SK-N-SH (cell line): ENCODE data around the gene GNAI1. TPM values are rescaled to one million over a fixed set of nuclear protein-coding genes. Genes with fewer than 3 reads are reported as not detected.

Experiments
- CTCF ChIA-PET: fragments of 300-600, 350-600 bp; formaldehyde crosslinking; extraction: SDS; loops from one replicate; lab custom pipeline; 2021; lab: Yijun Ruan, JAX
- POLR2A ChIA-PET: fragments of 350-600 bp; sonication (Branson Sonifier 250); formaldehyde crosslinking; extraction: SDS; loops from one replicate; lab custom pipeline; 2020; ENCODE audit warnings: antibody characterized with exemption, inconsistent platforms; lab: Yijun Ruan, JAX
- DNase-seq: peaks from one replicate; pipeline ENCODE4 v3.0.0; 2012
- H2AFZ ChIP-seq: fragments of 200-600 bp; sonication (generic); 2 replicates; pipeline ENCODE4 v1.8.1; 2016; ENCODE audit warnings: antibody characterized with exemption, mild to moderate bottlenecking, low read depth
- H3F3A ChIP-seq: fragments of 200-600 bp; sonication (generic); replicated peaks from 2 replicates; pipeline ENCODE3; 2016; ENCODE audit warnings: antibody characterized with exemption, mild to moderate bottlenecking; ENCODE audit not compliant: insufficient read depth
- H3K27ac ChIP-seq, 2 experiments: fragments of 200-500 bp in 1 of 2; fragments of 200-600 bp in 1 of 2; sonication (Bioruptor generic) in 1 of 2; sonication (generic), shearing (Covaris generic) in 1 of 2; 2 replicates each; pipeline versions ENCODE4 v1.5.1 to v1.6.1; 2014 to 2016; ENCODE audit warnings: low read depth in 2 of 2, inconsistent platforms in 1 of 2, low read length in 1 of 2, mild to moderate bottlenecking in 1 of 2, mixed read lengths in 1 of 2
- H3K27me3 ChIP-seq: fragments of 200-600 bp; sonication (generic), shearing (Covaris generic); 2 replicates; pipeline ENCODE4 v1.6.1; 2016; ENCODE audit warnings: mixed run types; ENCODE audit not compliant: insufficient read depth
- H3K36me3 ChIP-seq, 2 experiments: fragments of 200-500 bp in 1 of 2; fragments of 200-600 bp in 1 of 2; sonication (Bioruptor generic) in 1 of 2; sonication (generic) in 1 of 2; replicated peaks in 1 of 2; 2 replicates each; pipeline versions ENCODE3 to v1.5.1; 2014 to 2016; ENCODE audit warnings: low read length in 1 of 2, mild to moderate bottlenecking in 1 of 2; ENCODE audit not compliant: insufficient read depth in 2 of 2, control insufficient read depth in 1 of 2
- H3K4me1 ChIP-seq, 2 experiments: fragments of 200-500 bp in 1 of 2; fragments of 200-600 bp in 1 of 2; sonication (Bioruptor generic) in 1 of 2; sonication (generic), shearing (Covaris generic) in 1 of 2; 2 replicates each; pipeline versions ENCODE4 v1.5.1 to v1.6.1; 2014 to 2016; ENCODE audit warnings: low read depth in 1 of 2, low read length in 1 of 2, mixed run types in 1 of 2; ENCODE audit not compliant: insufficient read depth in 2 of 2, control insufficient read depth in 1 of 2
- H3K4me2 ChIP-seq: fragments of 200-600 bp; sonication (generic), shearing (Covaris generic); 2 replicates; pipeline ENCODE4 v1.6.1; 2017; ENCODE audit warnings: mixed run types
- H3K4me3 ChIP-seq, 2 experiments: fragments of 200-500 bp in 1 of 2; fragments of 200-600 bp in 1 of 2; sonication (Bioruptor generic) in 1 of 2; sonication (generic), shearing (Covaris generic) in 1 of 2; 2 replicates each; pipeline versions ENCODE4 v1.5.1 to v1.8.1; 2014 to 2016; ENCODE audit warnings: low read depth in 2 of 2, inconsistent platforms in 1 of 2, low read length in 1 of 2, mild to moderate bottlenecking in 1 of 2, mixed read lengths in 1 of 2, moderate library complexity in 1 of 2
- H3K79me2 ChIP-seq: fragments of 200-600 bp; sonication (generic); 2 replicates; pipeline ENCODE4 v1.8.1; 2017; ENCODE audit warnings: mild to moderate bottlenecking; ENCODE audit not compliant: insufficient read depth
- H3K9ac ChIP-seq: fragments of 200-600 bp; sonication (generic); 2 replicates; pipeline ENCODE4 v1.6.1; 2017; ENCODE audit warnings: mixed run types
- H3K9me2 ChIP-seq: fragments of 200-600 bp; sonication (generic); 2 replicates; pipeline ENCODE4 v1.6.1; 2017; ENCODE audit warnings: mixed run types
- H3K9me3 ChIP-seq: fragments of 200-600 bp; sonication (generic); 2 replicates; pipeline ENCODE4 v1.6.1; 2017; ENCODE audit warnings: mixed run types, mild to moderate bottlenecking, moderate library complexity
- H4K20me1 ChIP-seq: fragments of 200-600 bp; sonication (generic); 2 replicates; pipeline ENCODE4 v1.6.1; 2017; ENCODE audit warnings: mild to moderate bottlenecking, mixed run types; ENCODE audit not compliant: insufficient read depth
- ELF1 ChIP-seq: IDR thresholded peaks from 2 replicates; pipeline ENCODE4 v1.4.0; 2012
- FOSL2 ChIP-seq: IDR thresholded peaks from 2 replicates; pipeline ENCODE4 v1.4.0; 2012; ENCODE audit warnings: low read depth, mild to moderate bottlenecking, moderate library complexity, borderline replicate concordance
- FOXJ3 ChIP-seq: sonication (generic); formaldehyde crosslinking; IDR thresholded peaks from 2 replicates; pipeline ENCODE4 v1.5.1; 2020; ENCODE audit warnings: mild to moderate bottlenecking, missing genetic modification reagents
- FOXM1 ChIP-seq: IDR thresholded peaks from 2 replicates; pipeline ENCODE4 v1.4.0; 2012; ENCODE audit warnings: low read depth, mild to moderate bottlenecking
- GABPA ChIP-seq: IDR thresholded peaks from 2 replicates; pipeline ENCODE4 v1.4.0; 2012; ENCODE audit warnings: low read depth, mild to moderate bottlenecking
- GATA2 ChIP-seq: sonication (generic); formaldehyde crosslinking; IDR thresholded peaks from 2 replicates; pipeline ENCODE4 v1.5.0; 2020; ENCODE audit warnings: mild to moderate bottlenecking, missing genetic modification reagents
- IRF3 ChIP-seq: fragments of 150-350 bp; IDR thresholded peaks from 2 replicates; pipeline ENCODE4 v1.6.1; 2016; ENCODE audit warnings: mild to moderate bottlenecking, low read depth, low read length
- JUND ChIP-seq: IDR thresholded peaks from 2 replicates; pipeline ENCODE4 v1.4.0; 2012
- MAX ChIP-seq: IDR thresholded peaks from 2 replicates; pipeline ENCODE4 v1.4.0; 2012; ENCODE audit warnings: low read depth
- MEF2A ChIP-seq: IDR thresholded peaks from 2 replicates; pipeline ENCODE4 v1.4.0; 2012; ENCODE audit warnings: low read depth, borderline replicate concordance
- NFIC ChIP-seq: IDR thresholded peaks from 2 replicates; pipeline ENCODE4 v1.4.0; 2012; ENCODE audit warnings: borderline replicate concordance
- NRF1 ChIP-seq: IDR thresholded peaks from 2 replicates; pipeline ENCODE4 v1.6.1; 2012; ENCODE audit warnings: low read depth, mild to moderate bottlenecking, low read length
- PBX3 ChIP-seq: IDR thresholded peaks from 2 replicates; pipeline ENCODE4; 2012
- POLR2AphosphoS5 ChIP-seq: IDR thresholded peaks from 2 replicates; pipeline ENCODE4 v1.6.1; 2012; ENCODE audit warnings: low read depth, low read length
- RAD21 ChIP-seq: IDR thresholded peaks from 2 replicates; pipeline ENCODE4 v1.6.1; 2012; ENCODE audit warnings: mild to moderate bottlenecking, low read length
- RCOR1 ChIP-seq: fragments of 150-350 bp; IDR thresholded peaks from 2 replicates; pipeline ENCODE4 v1.6.1; 2017; ENCODE audit warnings: antibody characterized with exemption, low read length
- TEAD4 ChIP-seq: IDR thresholded peaks from 2 replicates; pipeline ENCODE4 v1.4.0; 2012; ENCODE audit warnings: mild to moderate bottlenecking, borderline replicate concordance; ENCODE audit not compliant: insufficient read depth
- USF2 ChIP-seq: fragments of 150-350 bp; IDR thresholded peaks from 2 replicates; pipeline ENCODE4 v1.6.1; 2017; ENCODE audit warnings: antibody characterized with exemption, low read length, low read depth, borderline replicate concordance
- WGBS: methylation state at CpG from one replicate; pipeline ENCODE4 v1.1.6; 2017; ENCODE audit warnings: low lambda C conversion rate; 5-methylcytosine and 5-hydroxymethylcytosine counted together
- polyA plus RNA-seq, 3 experiments: library from polyadenylated mRNA; depleted of rRNA; stranded (reverse); fragments of >200 nt; gene quantifications; 2 replicates each; pipeline ENCODE4 v1.2.3, GENCODE V29; 2012

GNAI1 gene
- polyA plus RNA-seq, 1 of the 3 experiments (the other 2 are of a cell fraction): 69.1 TPM

- no peak for TF ChIP-seq USF2
Observed at GRCh38 chr7:80187279-80187678, 52.6 kb downstream of the GNAI1 start (continued).

- no peak for DNase-seq
- POLR2A ChIA-PET: no interaction called here
- TF ChIP-seq FOXJ3 (no peak), FOSL2 (no peak), MEF2A (no peak), MAX (no peak), NFIC (no peak), PBX3 (no peak), GABPA (no peak)
- TF ChIP-seq, all 33 proteins: peak for 0
- H3K27me3 ChIP-seq: no peaks in the 10 kb centered on the region
- H3K4me3 ChIP-seq: no peak overlapping the region
- H3K9me3 ChIP-seq: no peaks in the 10 kb centered on the region
- CTCF ChIA-PET: interaction anchor here (0.6 to 1.1 kb wide), 2 partner anchors 49 to 1030 kb away, joined by 3 read pairs; no protein-coding TSS in a partner anchor
- no peak overlapping the region for H3K4me2 ChIP-seq
- H3K79me2 ChIP-seq: peaks cover 55% of the 10 kb centered on the region
- no peak overlapping the region for H3K9ac ChIP-seq
- H4K20me1 ChIP-seq: peaks cover 65% of the 10 kb centered on the region
- H3K36me3 ChIP-seq: peaks cover 23 to 31% of the 10 kb centered on the region in 2 experiments
- H2AFZ ChIP-seq: no peak overlapping the region
- no peak overlapping the region for H3K27ac ChIP-seq
- H3K9me2 ChIP-seq: no peaks in the 10 kb centered on the region
- H3F3A ChIP-seq: peaks cover 4% of the 10 kb centered on the region
- H3K4me1 ChIP-seq: peaks cover 7 to 14% of the 10 kb centered on the region in 2 experiments
Observed at GRCh38 chr7:80187727-80188126, 53.1 kb downstream of the GNAI1 start.

- Histone ChIP-seq H3K4me2 (no peak overlapping the region), H3K36me3 (peaks cover 34 to 39% of the 10 kb centered on the region in 2 experiments), H3K4me3 (no peak overlapping the region), H3K9ac (no peak overlapping the region), H3K9me2 (no peaks in the 10 kb centered on the region), H3K4me1 (peaks cover 5 to 11% of the 10 kb centered on the region in 2 experiments; a peak in 2 of 4 replicates), H3F3A (no peaks in the 10 kb centered on the region), H3K27me3 (no peaks in the 10 kb centered on the region), H3K27ac (no peak overlapping the region), H2AFZ (no peak overlapping the region), H3K79me2 (peaks cover 41% of the 10 kb centered on the region), H3K9me3 (no peaks in the 10 kb centered on the region), H4K20me1 (peaks cover 54% of the 10 kb centered on the region)
- no peak for DNase-seq
- POLR2A ChIA-PET: no interaction called here
- 92% methylated on average over 4 of the region's 4 CpGs for WGBS
- TF ChIP-seq FOXJ3: no peak
- TF ChIP-seq FOXM1: no peak
- no peak for TF ChIP-seq TEAD4
- TF ChIP-seq RAD21: no peak
- TF ChIP-seq ELF1: no peak
- TF ChIP-seq GATA2: no peak
- no peak for TF ChIP-seq RCOR1
- no peak for TF ChIP-seq NRF1
- TF ChIP-seq PBX3: no peak
- no peak for TF ChIP-seq IRF3
- no peak for TF ChIP-seq JUND
- TF ChIP-seq POLR2AphosphoS5: no peak
- CTCF ChIA-PET: interaction anchor here (0.6 to 1.0 kb wide), 2 partner anchors 9 to 37 kb away, joined by 3 read pairs; no protein-coding TSS in a partner anchor
Observed at GRCh38 chr7:80189638-80190037, 55.0 kb downstream of the GNAI1 start.
